Smooth muscle cell (in vitro differentiated cells): ENCODE data around the gene NOS3. TPM values are rescaled to one million over a fixed set of nuclear protein-coding genes. Genes with fewer than 3 reads are reported as not detected.

Source experiments
- DNase-seq: peaks from one replicate; lab custom pipeline; 2025; ENCODE audit not compliant: unreplicated experiment; lab: John Stamatoyannopoulos, UW
- H2AFZ ChIP-seq: fragments of 200-600 bp; sonication (generic); 2 replicates; pipeline ENCODE4 v1.6.0; 2016; ENCODE audit warnings: antibody characterized with exemption, low read depth, mild to moderate bottlenecking
- H3F3A ChIP-seq: fragments of 200-600 bp; sonication (generic); 2 replicates; pipeline ENCODE4 v1.6.0; 2017; ENCODE audit warnings: antibody characterized with exemption, low read depth
- H3K27ac ChIP-seq: fragments of 200-600 bp; sonication (generic); 2 replicates; pipeline ENCODE4 v1.5.1; 2016; ENCODE audit warnings: low read depth, mild to moderate bottlenecking
- H3K27me3 ChIP-seq: fragments of 200-600 bp; sonication (generic); 2 replicates; pipeline ENCODE4 v1.6.1; 2016; ENCODE audit warnings: low read depth, mild to moderate bottlenecking
- H3K36me3 ChIP-seq: fragments of 200-600 bp; sonication (generic); 2 replicates; pipeline ENCODE4 v1.5.1; 2016; ENCODE audit warnings: low read depth
- H3K4me1 ChIP-seq: fragments of 200-600 bp; sonication (generic); 2 replicates; pipeline ENCODE4 v1.5.1; 2016; ENCODE audit warnings: low read depth
- H3K4me2 ChIP-seq: fragments of 200-600 bp; sonication (generic); 2 replicates; pipeline ENCODE4 v1.6.0; 2016; ENCODE audit warnings: mild to moderate bottlenecking
- H3K4me3 ChIP-seq: fragments of 200-600 bp; sonication (generic); 2 replicates; pipeline ENCODE4 v1.5.1; 2016; ENCODE audit warnings: mild to moderate bottlenecking
- H3K79me2 ChIP-seq: fragments of 200-600 bp; sonication (generic); 2 replicates; pipeline ENCODE4 v1.6.0; 2016; ENCODE audit warnings: low read depth, mild to moderate bottlenecking
- H3K9ac ChIP-seq: fragments of 200-600 bp; sonication (generic); 2 replicates; pipeline ENCODE4 v1.6.0; 2016; ENCODE audit warnings: low read depth
- H3K9me3 ChIP-seq: fragments of 200-600 bp; sonication (generic); replicated peaks from 2 replicates; pipeline ENCODE4 v1.5.1; 2016; ENCODE audit warnings: low read depth
- H4K20me1 ChIP-seq: fragments of 200-600 bp; sonication (generic); 2 replicates; pipeline ENCODE4 v1.6.0; 2016; ENCODE audit warnings: low read depth
- CTCF ChIP-seq: fragments of 200-600 bp; sonication (generic); IDR thresholded peaks from 2 replicates; pipeline ENCODE4 v1.5.1; 2017; ENCODE audit warnings: borderline replicate concordance, mild to moderate bottlenecking, antibody characterized with exemption; ENCODE audit not compliant: insufficient read depth, poor library complexity, severe bottlenecking
- WGBS: methylation state at CpG from one replicate; pipeline ENCODE4 v1.1.7; 2016; ENCODE audit warnings: low lambda C conversion rate; 5-methylcytosine and 5-hydroxymethylcytosine counted together
- polyA plus RNA-seq: library from polyadenylated mRNA; unstranded; fragments of >200 nt; fragmentation: Nextera tagmentation; extraction: Ambion mirVana; gene quantifications from 2 replicates; pipeline ENCODE4 v1.2.1, GENCODE V29; 2016
- total RNA-seq: library from RNA; depleted of rRNA; stranded (reverse); fragments of >200 nt; gene quantifications from 2 replicates; pipeline ENCODE4 v1.2.3, GENCODE V29; 2014

NOS3 gene
- total and polyA plus RNA-seq, 2 experiments from 2014 or later: 3.4 to 11.7 TPM

GRCh38 chr7:151053096-151053495 is 62.3 kb downstream of the NOS3 start:
- no peak overlapping the region for H2AFZ ChIP-seq
- H3K36me3 ChIP-seq: no peaks in the 10 kb centered on the region
- DNase-seq: no peak
- peaks cover 7% of the 10 kb centered on the region for H3K4me1 ChIP-seq
- H3K27ac ChIP-seq: no peak overlapping the region
- WGBS: 73% methylated on average over 4 of the region's 4 CpGs
- H3K4me2 ChIP-seq: no peak overlapping the region
- no peak for TF ChIP-seq CTCF
- H3K9ac ChIP-seq: no peak overlapping the region
- no peaks in the 10 kb centered on the region for H3K9me3 ChIP-seq
- H4K20me1 ChIP-seq: peaks cover 8% of the 10 kb centered on the region
- H3K27me3 ChIP-seq: no peaks in the 10 kb centered on the region
- no peaks in the 10 kb centered on the region for H3F3A ChIP-seq
- no peaks in the 10 kb centered on the region for H3K79me2 ChIP-seq
- H3K4me3 ChIP-seq: no peak overlapping the region

GRCh38 chr7:151053751-151054150 is 62.9 kb downstream of the NOS3 start:
- no peaks in the 10 kb centered on the region for H3K9me3 ChIP-seq
- DNase-seq: no peak
- WGBS: 88% methylated on average over 8 of the region's 8 CpGs
- TF ChIP-seq CTCF: no peak
- no peak overlapping the region for H3K9ac ChIP-seq
- no peak overlapping the region for H3K4me2 ChIP-seq
- no peak overlapping the region for H3K27ac ChIP-seq
- no peak overlapping the region for H3K4me3 ChIP-seq
- H3K27me3 ChIP-seq: no peaks in the 10 kb centered on the region
- no peak overlapping the region for H2AFZ ChIP-seq
- H3F3A ChIP-seq: no peaks in the 10 kb centered on the region
- peaks cover 11% of the 10 kb centered on the region for H3K4me1 ChIP-seq
- H3K79me2 ChIP-seq: no peaks in the 10 kb centered on the region
- H4K20me1 ChIP-seq: peaks cover 8% of the 10 kb centered on the region
- H3K36me3 ChIP-seq: no peaks in the 10 kb centered on the region

- Histone ChIP-seq H3K4me1 (peaks cover 20% of the 10 kb centered on the region), H3K36me3 (no peaks in the 10 kb centered on the region), H3K27ac (no peak overlapping the region), H3K4me3 (no peak overlapping the region), H3K79me2 (peaks cover 13% of the 10 kb centered on the region), H4K20me1 (peaks cover 20% of the 10 kb centered on the region), H2AFZ (no peak overlapping the region), H3K9ac (no peak overlapping the region), H3K4me2 (peak overlapping the region; percentile 94), H3K9me3 (no peaks in the 10 kb centered on the region), H3K27me3 (no peaks in the 10 kb centered on the region), H3F3A (no peaks in the 10 kb centered on the region)
- no peak for DNase-seq
- WGBS: 90% methylated on average over 6 of the region's 6 CpGs
- no peak for TF ChIP-seq CTCF
These were observed 65.5 kb downstream of the NOS3 start for GRCh38 chr7:151056283-151056665.

- WGBS: 30% methylated on average over 29 of the region's 29 CpGs
These were observed 66.1 kb downstream of the NOS3 start for GRCh38 chr7:151056666-151057505.

More at GRCh38 chr7:151056666-151057505, 66.1 kb downstream of the NOS3 start:
- Histone ChIP-seq H3F3A (peaks cover 4% of the 10 kb centered on the region), H3K79me2 (peaks cover 13% of the 10 kb centered on the region), H3K9me3 (no peaks in the 10 kb centered on the region), H4K20me1 (peaks cover 22% of the 10 kb centered on the region), H3K4me1 (peaks cover 26% of the 10 kb centered on the region), H3K36me3 (no peaks in the 10 kb centered on the region), H3K27me3 (no peaks in the 10 kb centered on the region), H3K4me3 (peak overlapping the region; percentile 74), H3K4me2 (peak overlapping the region; percentile 94), H3K9ac (peak overlapping the region; percentile 5), H3K27ac (no peak overlapping the region), H2AFZ (peak overlapping the region; percentile 71)
- TF ChIP-seq CTCF: no peak
- DNase-seq: no peak
